K562 (cell line): Measurements from ENCODE around the gene CFL2. TPM values are rescaled to one million over a fixed set of nuclear protein-coding genes. Genes with fewer than 3 reads are reported as not detected.

Experiments used
- ATAC-seq: fragments of 200-7000 bp; cut with Tn5 transposase; 3 replicates; pipeline ENCODE4 v1.9.1; 2020; ENCODE audit warnings: moderate library complexity
- BruUV-seq: library from RNA; stranded (reverse); fragments of 400-500 nt; replicated peaks from 2 replicates; lab custom pipeline; 2021; lab: Mats Ljungman, UMichigan
- CTCF ChIA-PET: fragments of 300-600 bp; formaldehyde crosslinking; extraction: SDS; loops from one replicate; lab custom pipeline; 2021; ENCODE audit warnings: low intra/inter-chr PET ratio; lab: Yijun Ruan, JAX
- POLR2A ChIA-PET: fragments of 300-600, 350-650 bp; sonication (Branson Sonifier 250); formaldehyde crosslinking; extraction: SDS; loops from one replicate; lab custom pipeline; 2021; ENCODE audit warnings: antibody characterized with exemption, inconsistent platforms; lab: Yijun Ruan, JAX
- DNase-seq, 4 experiments: peaks; one replicate each; pipeline versions ENCODE4 v3.0.0 to v3.0.0-alpha.2; 2011 to 2018; ENCODE audit warnings: low spot score in 3 of 4, mixed read lengths in 3 of 4; ENCODE audit errors: extremely low read depth in 1 of 4
- FAIRE-seq: peaks from 2 replicates; lab custom pipeline; 2011; peaks lifted over from hg19 to GRCh38; lab: Jason Lieb, UNC
- H2AFZ ChIP-seq: 2 replicates; pipeline ENCODE4 v1.6.0; 2011; ENCODE audit warnings: low read depth, low read length, control low read depth, inconsistent platforms
- H3K27ac ChIP-seq: fragments of 200-600 bp; 3 replicates; pipeline ENCODE4 v1.8.0; 2011; ENCODE audit warnings: low read depth, mild to moderate bottlenecking, control low read depth, inconsistent platforms, low read length, moderate library complexity, mixed read lengths; ENCODE audit errors: extremely low read depth
- H3K27me3 ChIP-seq, 2 experiments: fragments of 300-600 bp in 1 of 2; 2 replicates in 1 of 2; 3 replicates in 1 of 2; pipeline versions ENCODE4 v1.6.0 to v1.8.0; 2011; ENCODE audit warnings: inconsistent platforms in 2 of 2, low read length in 2 of 2, mild to moderate bottlenecking in 1 of 2, mixed read lengths in 1 of 2, moderate library complexity in 1 of 2; ENCODE audit not compliant: control insufficient read depth in 2 of 2, insufficient read depth in 2 of 2
- H3K36me3 ChIP-seq: fragments of 300-600 bp; 3 replicates; pipeline ENCODE4 v1.8.0; 2011; ENCODE audit warnings: mild to moderate bottlenecking, low read length, inconsistent platforms; ENCODE audit not compliant: control insufficient read depth, insufficient read depth
- H3K4me1 ChIP-seq, 2 experiments: fragments of 200-600 bp in 1 of 2; replicated peaks in 1 of 2; 2 replicates in 1 of 2; 3 replicates in 1 of 2; pipeline versions ENCODE4 v1.5.1 to v1.8.0; 2011; ENCODE audit warnings: inconsistent platforms in 2 of 2, low read length in 2 of 2, mild to moderate bottlenecking in 1 of 2, mixed read lengths in 1 of 2, moderate library complexity in 1 of 2; ENCODE audit not compliant: control insufficient read depth in 2 of 2, insufficient read depth in 2 of 2
- H3K4me2 ChIP-seq: 2 replicates; pipeline ENCODE4 v1.6.1; 2011; ENCODE audit warnings: low read length, control low read depth, inconsistent platforms, mixed read lengths; ENCODE audit not compliant: insufficient read depth
- H3K4me3 ChIP-seq: fragments of 200-600 bp; sonication (generic), shearing (Covaris generic); 2 replicates; pipeline ENCODE4 v1.5.1; 2016; ENCODE audit warnings: control low read depth, inconsistent platforms
- H3K79me2 ChIP-seq: fragments of 200-600 bp; 3 replicates; pipeline ENCODE4 v1.8.0; 2011; ENCODE audit warnings: low read length, inconsistent platforms; ENCODE audit not compliant: control insufficient read depth, insufficient read depth
- H3K9ac ChIP-seq, 2 experiments: 2 replicates each; pipeline versions ENCODE4 v1.6.0 to v1.6.1; 2011; ENCODE audit warnings: low read depth in 2 of 2, low read length in 2 of 2, control low read depth in 1 of 2, inconsistent platforms in 1 of 2, mild to moderate bottlenecking in 1 of 2, mixed read lengths in 1 of 2; ENCODE audit not compliant: insufficient read depth in 1 of 2
- H3K9me1 ChIP-seq: one replicate; pipeline ENCODE4 v1.6.0; 2011; ENCODE audit warnings: inconsistent platforms, mild to moderate bottlenecking, low read length, moderate library complexity; ENCODE audit not compliant: control insufficient read depth, insufficient read depth
- H3K9me3 ChIP-seq: replicated peaks from 2 replicates; pipeline ENCODE4 v1.5.1; 2011; ENCODE audit warnings: low read depth, low read length, inconsistent platforms; ENCODE audit not compliant: control insufficient read depth, insufficient read depth
- H4K20me1 ChIP-seq: replicated peaks from 2 replicates; pipeline ENCODE4 v1.6.1; 2011; ENCODE audit warnings: low read length, inconsistent platforms, mixed read lengths; ENCODE audit not compliant: control insufficient read depth, insufficient read depth
- FOXA3 ChIP-seq, 2 experiments: fragments of 450-650 bp in 1 of 2; sonication (generic) in 1 of 2; formaldehyde crosslinking; IDR thresholded peaks in 1 of 2; conservative IDR thresholded peaks in 1 of 2; 2 replicates each; pipeline versions ENCODE4 v1.4.0 to v1.8.0; 2020 to 2022; ENCODE audit warnings: mild to moderate bottlenecking in 2 of 2, missing genetic modification reagents in 1 of 2
- HOMEZ ChIP-seq: fragments of 250-450 bp; sonication (Bioruptor Pico); IDR thresholded peaks from 2 replicates; pipeline ENCODE4 v1.4.0; 2020; ENCODE audit warnings: mild to moderate bottlenecking, moderate library complexity
- JUND ChIP-seq, 2 experiments: IDR thresholded peaks; 2 replicates in 1 of 2; 3 replicates in 1 of 2; pipeline ENCODE4 v1.6.1; 2011; ENCODE audit warnings: borderline replicate concordance in 2 of 2, low read depth in 2 of 2, low read length in 2 of 2, improper control_type of control experiment in 1 of 2, missing biosample characterization in 1 of 2, missing genetic modification characterization in 1 of 2, missing genetic modification reagents in 1 of 2
- KLF13 ChIP-seq: fragments of 450-650 bp; IDR thresholded peaks from 2 replicates; pipeline ENCODE4 v1.6.1; 2016; ENCODE audit warnings: missing genetic modification characterization, low read depth, mild to moderate bottlenecking, missing compliant biosample characterization, moderate library complexity, borderline replicate concordance
- PHB2 ChIP-seq: fragments of 450-650 bp; IDR thresholded peaks from 2 replicates; pipeline ENCODE4 v1.6.1; 2017; ENCODE audit warnings: low read depth
- ZC3H4 ChIP-seq: sonication (generic); formaldehyde crosslinking; IDR thresholded peaks from 2 replicates; pipeline ENCODE4 v1.9.0; 2021; ENCODE audit warnings: missing genetic modification reagents, borderline replicate concordance
- WGBS: fragments of 100-300 bp; shearing (Covaris generic); methylation state at CpG from one replicate; pipeline ENCODE4 v1.1.6; 2016; ENCODE audit warnings: low coverage, mixed read lengths; ENCODE audit not compliant: insufficient coverage; ENCODE audit errors: missing lambda C conversion rate; 5-methylcytosine and 5-hydroxymethylcytosine counted together
- in situ Hi-C: fragments of 300-500 bp; cut with MboI; formaldehyde crosslinking; loops from 4 replicates; pipeline ENCODE4 v1.15.0; 2018; ENCODE audit warnings: inconsistent platforms, mixed read lengths
- intact Hi-C: fragments of 100-400 bp; cut with micrococcal nuclease; formaldehyde crosslinking; loops from 2 replicates; pipeline ENCODE4 v1.14.2; 2022
- polyA plus RNA-seq, 8 experiments: library from polyadenylated mRNA; depleted of rRNA in 4 of 8; stranded (reverse) in 5 of 8; unstranded in 3 of 8; fragments of >200 nt; fragmentation: Nextera tagmentation in 2 of 8; fragmentation: Illumina TruSeq in 1 of 8; extraction: Ambion mirVana in 2 of 8; extraction: Trizol in 1 of 8; gene quantifications; 2 replicates each; pipeline versions ENCODE4 v1.2.1 to v1.2.3, GENCODE V29; 2011 to 2014; ENCODE audit warnings: inconsistent platforms in 1 of 8, missing spikeins in 1 of 8
- total RNA-seq, 7 experiments: library from RNA; depleted of rRNA in 6 of 7; stranded (reverse); fragments of >200 nt in 6 of 7; fragmentation: Illumina TruSeq in 2 of 7; extraction: Trizol in 2 of 7; gene quantifications; 2 replicates each; pipeline versions ENCODE4 v1.2.1 to v1.2.3, GENCODE V29; 2011 to 2021; ENCODE audit warnings: low replicate concordance in 1 of 7

Gene CFL2
- total and polyA plus RNA-seq, 9 of the 15 experiments (the other 6 are each of a cell fraction or from before 2014, with no cell fraction given) = 2.0 to 12.7 (median 5.1) TPM

- Histone ChIP-seq H3K36me3 (no peaks in the 10 kb centered on the region), H3K9ac (no peak overlapping the region), H2AFZ (peak overlapping the region; percentile 81), H3K4me3 (no peak overlapping the region), H3K9me3 (no peaks in the 10 kb centered on the region), H3K27me3 (no peaks in the 10 kb centered on the region), H3K79me2 (no peaks in the 10 kb centered on the region), H3K27ac (no peak overlapping the region)
- no TSS peak for BruUV-seq
- intact Hi-C loops = no loop called here
- DNase-seq = no peak
- CTCF ChIA-PET = interaction anchor here (0.6 kb wide), 1 partner anchor 335 kb away, joined by 3 read pairs; no protein-coding TSS in a partner anchor
- in situ Hi-C loops = no loop called here
- POLR2A ChIA-PET = interaction anchor here (0.7 kb wide), 2 partner anchors 9 to 166 kb away, joined by 3 read pairs; no protein-coding TSS in a partner anchor
- TF ChIP-seq JUND (IDR thresholded peaks at IDR 0.05; ENCODE audit: borderline replicate concordance, low read depth, low read length) (no peak), JUND (tag; IDR thresholded peaks at IDR 0.05; ENCODE audit: borderline replicate concordance, low read depth, low read length) (no peak)
- TF ChIP-seq, all 486 proteins: peak for 0
- FAIRE-seq (no peak), ATAC-seq (no peak)
- 13% methylated on average over 2 of the region's 2 CpGs for WGBS
- no peaks in the 10 kb centered on the region for H4K20me1 ChIP-seq
- H3K4me2 ChIP-seq = no peak overlapping the region
- H3K9me1 ChIP-seq = no peaks in the 10 kb centered on the region
- peaks cover 0 to 7% of the 10 kb centered on the region in 2 experiments; a peak in 2 of 5 replicates for H3K4me1 ChIP-seq
These were observed 46.3 kb downstream of the CFL2 start for GRCh38 chr14:34668111-34668510.

GRCh38 chr14:34667007-34667406 is 47.4 kb downstream of the CFL2 start:
- Histone ChIP-seq H3K36me3 (no peaks in the 10 kb centered on the region), H3K79me2 (no peaks in the 10 kb centered on the region), H3K9ac (no peak overlapping the region), H3K27me3 (no peaks in the 10 kb centered on the region), H3K9me1 (no peaks in the 10 kb centered on the region), H2AFZ (peak overlapping the region; percentile 81), H3K4me1 (peaks cover 0 to 7% of the 10 kb centered on the region in 2 experiments; a peak in 2 of 5 replicates), H3K4me3 (no peak overlapping the region), H4K20me1 (no peaks in the 10 kb centered on the region), H3K4me2 (no peak overlapping the region), H3K9me3 (no peaks in the 10 kb centered on the region), H3K27ac (no peak overlapping the region)
- ChIA-PET CTCF (no interaction called here), POLR2A (interaction anchor here (0.6 kb wide), 1 partner anchor 804 kb away, joined by 3 read pairs; no protein-coding TSS in a partner anchor)
- in situ Hi-C loops (no loop called here), intact Hi-C loops (no loop called here)
- no peak for TF ChIP-seq PHB2
- TF ChIP-seq FOXA3 (CRISPR knock-in tag; conservative IDR thresholded peaks at IDR 0.05 in 1 of 2, IDR thresholded peaks at IDR 0.05 in 1 of 2) = no peak
- TF ChIP-seq ZC3H4 (CRISPR knock-in tag) = no peak
- TF ChIP-seq HOMEZ (CRISPR knock-in tag) = no peak
- TF ChIP-seq KLF13 (tag) = no peak
- 63% methylated on average over 4 of the region's 7 CpGs for WGBS
- BruUV-seq = no TSS peak
- DNase-seq = no peak
- ATAC-seq = no peak
- FAIRE-seq = no peak
